Osteocyte (in vitro differentiated cells): ENCODE data around the gene PHC2. TPM values are rescaled to one million over a fixed set of nuclear protein-coding genes. Genes with fewer than 3 reads are reported as not detected.

Source experiments
- DNase-seq: peaks from one replicate; pipeline ENCODE4 v3.0.0; 2021; ENCODE audit warnings: mixed read lengths; ENCODE audit not compliant: unreplicated experiment; ENCODE audit errors: extremely low spot score
- H3K27ac Mint-ChIP-seq: one replicate; pipeline ENCODE4 v1.8.0; 2021; ENCODE audit warnings: mild to moderate bottlenecking, mixed read lengths; ENCODE audit not compliant: unreplicated experiment
- H3K27me3 Mint-ChIP-seq: one replicate; pipeline ENCODE4 v1.8.0; 2021; ENCODE audit warnings: mixed read lengths; ENCODE audit not compliant: unreplicated experiment
- H3K36me3 Mint-ChIP-seq: one replicate; pipeline ENCODE4 v1.8.0; 2021; ENCODE audit warnings: mixed read lengths; ENCODE audit not compliant: unreplicated experiment
- H3K4me1 Mint-ChIP-seq: one replicate; pipeline ENCODE4 v1.8.0; 2021; ENCODE audit warnings: mixed read lengths; ENCODE audit not compliant: unreplicated experiment
- H3K4me3 Mint-ChIP-seq: one replicate; pipeline ENCODE4 v1.8.0; 2021; ENCODE audit warnings: mild to moderate bottlenecking, moderate library complexity, mixed read lengths; ENCODE audit not compliant: unreplicated experiment
- H3K9me3 Mint-ChIP-seq: one replicate; pipeline ENCODE4 v1.8.0; 2021; ENCODE audit warnings: mixed read lengths; ENCODE audit not compliant: unreplicated experiment
- total RNA-seq: library from RNA; stranded (reverse); gene quantifications from 2 replicates; pipeline ENCODE4 v1.2.1, GENCODE V29; 2021
- TF ChIP-seq, protein P1 (sequence below): fragments of 200-600 bp; sonication (generic); IDR thresholded peaks from 2 replicates; pipeline ENCODE4 v1.5.0; 2021; ENCODE audit warnings: antibody characterized with exemption, mild to moderate bottlenecking, moderate library complexity

PHC2 gene
- total RNA-seq, 1 donor from 2014 or later = 160 TPM

DNA sequence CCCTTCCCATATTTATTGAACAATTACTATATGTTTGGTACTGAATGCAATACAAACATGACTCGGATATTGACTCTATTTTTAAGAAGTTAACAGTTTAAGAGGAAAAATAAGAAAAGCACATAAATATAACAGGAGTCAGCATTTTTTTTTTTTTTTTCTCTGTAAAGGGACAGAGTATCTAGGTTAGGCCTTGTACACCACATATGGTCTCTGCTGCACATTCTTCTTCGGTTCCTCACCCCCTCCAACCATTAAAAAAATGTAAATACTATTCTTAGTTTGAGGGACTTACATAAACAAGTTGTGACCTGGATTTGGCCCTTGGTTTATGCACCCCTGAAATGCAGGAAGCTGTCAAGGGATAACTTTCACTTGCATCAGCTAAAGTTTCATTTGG, 40.4 kb downstream of the PHC2 start:
- TF ChIP-seq, protein P1, sequence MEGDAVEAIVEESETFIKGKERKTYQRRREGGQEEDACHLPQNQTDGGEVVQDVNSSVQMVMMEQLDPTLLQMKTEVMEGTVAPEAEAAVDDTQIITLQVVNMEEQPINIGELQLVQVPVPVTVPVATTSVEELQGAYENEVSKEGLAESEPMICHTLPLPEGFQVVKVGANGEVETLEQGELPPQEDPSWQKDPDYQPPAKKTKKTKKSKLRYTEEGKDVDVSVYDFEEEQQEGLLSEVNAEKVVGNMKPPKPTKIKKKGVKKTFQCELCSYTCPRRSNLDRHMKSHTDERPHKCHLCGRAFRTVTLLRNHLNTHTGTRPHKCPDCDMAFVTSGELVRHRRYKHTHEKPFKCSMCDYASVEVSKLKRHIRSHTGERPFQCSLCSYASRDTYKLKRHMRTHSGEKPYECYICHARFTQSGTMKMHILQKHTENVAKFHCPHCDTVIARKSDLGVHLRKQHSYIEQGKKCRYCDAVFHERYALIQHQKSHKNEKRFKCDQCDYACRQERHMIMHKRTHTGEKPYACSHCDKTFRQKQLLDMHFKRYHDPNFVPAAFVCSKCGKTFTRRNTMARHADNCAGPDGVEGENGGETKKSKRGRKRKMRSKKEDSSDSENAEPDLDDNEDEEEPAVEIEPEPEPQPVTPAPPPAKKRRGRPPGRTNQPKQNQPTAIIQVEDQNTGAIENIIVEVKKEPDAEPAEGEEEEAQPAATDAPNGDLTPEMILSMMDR = no peak
- Mint-ChIP-seq H3K36me3 (no peaks in the 10 kb centered on the region), H3K4me3 (no peak overlapping the region), H3K9me3 (no peaks in the 10 kb centered on the region), H3K4me1 (peaks cover 46% of the 10 kb centered on the region), H3K27ac (no peak overlapping the region), H3K27me3 (no peaks in the 10 kb centered on the region)
- no peak for DNase-seq

- H3K4me3 Mint-ChIP-seq = no peak overlapping the region
These were observed 41.8 kb downstream of the PHC2 start for GRCh38 chr1:33388805-33389771.

DNA sequence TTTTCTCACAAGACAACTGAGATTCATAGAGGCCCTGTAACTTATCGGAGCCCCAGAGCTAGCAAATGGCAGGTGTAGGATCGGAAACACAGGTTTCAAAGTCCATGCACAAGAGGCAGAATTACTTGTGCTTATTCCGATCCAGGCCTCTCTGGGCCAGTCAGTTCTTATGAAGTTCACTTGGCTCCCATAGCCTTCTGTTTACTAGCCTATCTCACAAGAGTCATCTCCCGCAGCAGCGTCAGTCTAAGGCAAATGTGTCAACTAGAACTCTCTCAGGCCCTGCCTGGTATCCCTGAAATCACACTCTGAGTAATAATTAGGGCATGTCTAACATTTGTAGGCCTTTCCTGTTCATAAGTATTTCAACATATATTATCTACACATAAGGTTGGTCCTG, 43.3 kb downstream of the PHC2 start:
- TF ChIP-seq, protein P1 = no peak
- no peaks in the 10 kb centered on the region for H3K27me3 Mint-ChIP-seq
- H3K27ac Mint-ChIP-seq = no peak overlapping the region
- no peaks in the 10 kb centered on the region for H3K36me3 Mint-ChIP-seq
- DNase-seq = no peak
- no peak overlapping the region for H3K4me3 Mint-ChIP-seq
- no peaks in the 10 kb centered on the region for H3K9me3 Mint-ChIP-seq
- H3K4me1 Mint-ChIP-seq = peaks cover 58% of the 10 kb centered on the region

More at GRCh38 chr1:33388805-33389771, 41.8 kb downstream of the PHC2 start:
- no peak for DNase-seq
- no peaks in the 10 kb centered on the region for H3K9me3 Mint-ChIP-seq
- no peaks in the 10 kb centered on the region for H3K36me3 Mint-ChIP-seq
- H3K27me3 Mint-ChIP-seq = no peaks in the 10 kb centered on the region
- TF ChIP-seq, protein P1 = no peak
- peak overlapping the region; percentile 87 for H3K27ac Mint-ChIP-seq
- H3K4me1 Mint-ChIP-seq = peaks cover 50% of the 10 kb centered on the region

- Mint-ChIP-seq H3K4me3 (no peak overlapping the region), H3K4me1 (peaks cover 55% of the 10 kb centered on the region), H3K27me3 (no peaks in the 10 kb centered on the region), H3K36me3 (no peaks in the 10 kb centered on the region), H3K27ac (no peak overlapping the region), H3K9me3 (no peaks in the 10 kb centered on the region)
- DNase-seq = no peak
- TF ChIP-seq, protein P1 = no peak
These were observed 45.6 kb downstream of the PHC2 start for GRCh38 chr1:33385251-33385650.

- TF ChIP-seq, protein P1 = no peak
- H3K4me1 Mint-ChIP-seq = peaks cover 46% of the 10 kb centered on the region
- H3K9me3 Mint-ChIP-seq = no peaks in the 10 kb centered on the region
- H3K36me3 Mint-ChIP-seq = no peaks in the 10 kb centered on the region
- H3K4me3 Mint-ChIP-seq = no peak overlapping the region
- no peaks in the 10 kb centered on the region for H3K27me3 Mint-ChIP-seq
- peak overlapping the region; percentile 70 for H3K27ac Mint-ChIP-seq
- peak; percentile 62 for DNase-seq
These were observed 46.7 kb downstream of the PHC2 start for GRCh38 chr1:33384040-33384812.
